BJ (cell line): ENCODE results near the gene PALMD. TPM values are rescaled to one million over a fixed set of nuclear protein-coding genes. Genes with fewer than 3 reads are reported as not detected.

Experiments
- CTCF ChIA-PET: fragments of 350-600 bp; formaldehyde crosslinking; extraction: SDS; loops from one replicate; lab custom pipeline; 2021; ENCODE audit warnings: antibody characterized with exemption, inconsistent platforms; lab: Yijun Ruan, JAX
- POLR2A ChIA-PET: fragments of 300-600 bp; sonication (Branson Sonifier 250); formaldehyde crosslinking; extraction: SDS; loops from one replicate; lab custom pipeline; 2021; ENCODE audit warnings: antibody characterized with exemption; lab: Charles Lee
- DNase-seq: peaks from one replicate; pipeline ENCODE4 v3.0.0-alpha.2; 2011; ENCODE audit warnings: low read depth
- H3K27me3 ChIP-seq: 2 replicates; pipeline ENCODE4 v1.6.0; 2011; ENCODE audit warnings: low read length; ENCODE audit not compliant: control insufficient read depth, insufficient read depth
- H3K36me3 ChIP-seq: 2 replicates; pipeline ENCODE4 v1.5.1; 2011; ENCODE audit warnings: low read length; ENCODE audit not compliant: control insufficient read depth, insufficient read depth
- H3K4me3 ChIP-seq: 2 replicates; pipeline ENCODE4 v1.5.1; 2011; ENCODE audit warnings: low read depth, mild to moderate bottlenecking, control low read depth, low read length
- CTCF ChIP-seq: IDR thresholded peaks from 2 replicates; pipeline ENCODE4 v1.5.1; 2011; ENCODE audit warnings: low read depth, mild to moderate bottlenecking, control low read depth, inconsistent platforms, low read length, moderate library complexity; ENCODE audit not compliant: insufficient read depth
- polyA plus RNA-seq: library from polyadenylated mRNA; depleted of rRNA; stranded (reverse); fragments of >200 nt; gene quantifications from 2 replicates; pipeline ENCODE4 v1.2.3, GENCODE V29; 2011

PALMD gene
- polyA plus RNA-seq, 1 experiment, result 0.06 TPM

- ChIA-PET CTCF (no interaction called here), POLR2A (no interaction called here)
- no peak for TF ChIP-seq CTCF
- no peaks in the 10 kb centered on the region for H3K27me3 ChIP-seq
- no peak for DNase-seq
- H3K4me3 ChIP-seq, result no peak overlapping the region
- H3K36me3 ChIP-seq, result no peaks in the 10 kb centered on the region
Observed at GRCh38 chr1:99635664-99636063, 10.2 kb upstream of the PALMD start.

GRCh38 chr1:99636647-99637175, 9.2 kb upstream of the PALMD start:
- DNase-seq, result no peak
- no peak for TF ChIP-seq CTCF
- POLR2A ChIA-PET, result no interaction called here
- H3K36me3 ChIP-seq, result no peaks in the 10 kb centered on the region
- H3K27me3 ChIP-seq, result no peaks in the 10 kb centered on the region
- CTCF ChIA-PET, result no interaction called here
- H3K4me3 ChIP-seq, result no peak overlapping the region

- Histone ChIP-seq H3K27me3 (no peaks in the 10 kb centered on the region), H3K4me3 (no peak overlapping the region), H3K36me3 (no peaks in the 10 kb centered on the region)
- POLR2A ChIA-PET, result no interaction called here
- TF ChIP-seq CTCF, result no peak
- CTCF ChIA-PET, result no interaction called here
- DNase-seq, result no peak
Observed at GRCh38 chr1:99638853-99639252, 7.1 kb upstream of the PALMD start.

- no peak for DNase-seq
Observed at GRCh38 chr1:99639408-99639807, 6.5 kb upstream of the PALMD start.

GRCh38 chr1:99639945-99640344, 6.0 kb upstream of the PALMD start:
- ChIA-PET CTCF (no interaction called here), POLR2A (no interaction called here)
- DNase-seq, result no peak
- Histone ChIP-seq H3K36me3 (no peaks in the 10 kb centered on the region), H3K4me3 (no peak overlapping the region), H3K27me3 (no peaks in the 10 kb centered on the region)
- TF ChIP-seq CTCF, result no peak

More at GRCh38 chr1:99639408-99639807, 6.5 kb upstream of the PALMD start:
- CTCF ChIA-PET, result no interaction called here
- no peak for TF ChIP-seq CTCF
- Histone ChIP-seq H3K4me3 (no peak overlapping the region), H3K36me3 (no peaks in the 10 kb centered on the region), H3K27me3 (no peaks in the 10 kb centered on the region)
- POLR2A ChIA-PET, result no interaction called here
